ENCODE measurements around the gene ABHD15. TPM values are rescaled to one million over a fixed set of nuclear protein-coding genes. Genes with fewer than 3 reads are reported as not detected.

The ABHD15 gene
- total and polyA plus RNA-seq, 9 of the 15 experiments (the other 6 are each of a cell fraction or from before 2014, with no cell fraction given): 0.85 to 4.2 (median 2.1) TPM

DNA sequence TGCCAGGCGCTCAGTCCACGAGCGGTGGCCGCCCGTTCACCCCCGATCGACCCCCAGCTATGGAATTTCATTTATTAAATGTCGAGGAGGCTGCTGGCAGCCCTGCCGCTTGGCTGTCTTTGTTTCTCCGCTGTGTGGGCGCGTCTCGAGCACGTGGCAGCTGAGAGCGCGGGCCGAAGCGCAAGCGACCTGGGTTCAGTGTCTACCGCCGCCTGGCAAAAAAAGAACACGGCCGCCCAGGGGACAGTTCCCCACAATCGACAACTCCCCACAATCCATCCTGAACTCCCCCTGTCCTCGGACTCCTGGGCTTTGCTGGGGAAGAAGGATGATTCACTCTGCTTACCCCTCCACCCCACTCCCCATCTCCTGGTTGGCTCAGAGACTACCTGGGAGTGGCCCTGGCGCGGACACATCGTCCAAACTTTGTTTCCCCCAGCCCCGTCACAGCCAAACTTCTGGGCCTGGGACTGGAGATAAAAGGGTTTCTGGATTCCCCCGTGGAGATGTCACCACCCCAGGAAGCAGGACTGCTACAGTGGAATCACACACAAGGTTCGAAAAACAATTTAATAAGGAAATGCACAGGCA is 24.4 kb upstream of the ABHD15 start (continued):
- TF ChIP-seq ZNF316 (IDR thresholded peaks at IDR 0.05): no peak
- peak; percentile 29; the same call in 1 of the 2 replicates for TF ChIP-seq MTA1 (IDR thresholded peaks at IDR 0.05; ENCODE audit: borderline replicate concordance)
- no peak for TF ChIP-seq TSC22D4 (tag; IDR thresholded peaks at IDR 0.05)
- no peak for TF ChIP-seq TEAD2 (tag; IDR thresholded peaks at IDR 0.05)
- no peak for TF ChIP-seq RFX7 (CRISPR knock-in tag; IDR thresholded peaks at IDR 0.05)
- no peak for TF ChIP-seq RBM39 (optimal IDR thresholded peaks at IDR 0.05; ENCODE audit: low read depth, low read length)
- TF ChIP-seq ZC3H8 (IDR thresholded peaks at IDR 0.05): no peak
- TF ChIP-seq HDAC8 (tag; IDR thresholded peaks at IDR 0.05): no peak
- no peak for TF ChIP-seq KLF10 (CRISPR knock-in tag; IDR thresholded peaks at IDR 0.05)
- no peak for TF ChIP-seq ZC3H4 (CRISPR knock-in tag; IDR thresholded peaks at IDR 0.05; ENCODE audit: borderline replicate concordance)
- peak; percentile 75 for TF ChIP-seq MYC (IDR thresholded peaks at IDR 0.05; ENCODE audit: low read depth, low read length)
- TF ChIP-seq MYC (CRISPR knock-in tag; IDR thresholded peaks at IDR 0.05; ENCODE audit: borderline replicate concordance, low read depth): no peak
- no peak for TF ChIP-seq ZNF197 (CRISPR knock-in tag; IDR thresholded peaks at IDR 0.05; ENCODE audit: low read depth)
- TF ChIP-seq MGA (IDR thresholded peaks at IDR 0.05): peak; percentile 94
- TF ChIP-seq CGGBP1 (CRISPR knock-in tag; IDR thresholded peaks at IDR 0.05): no peak
- peak; percentile 72 for TF ChIP-seq BRD9 (IDR thresholded peaks at IDR 0.05; ENCODE audit: low read depth, partially characterized antibody)
- no peak for TF ChIP-seq HNRNPLL (IDR thresholded peaks at IDR 0.05; ENCODE audit: low read depth, low read length, poor library complexity, severe bottlenecking)
- TF ChIP-seq DNMT1 (IDR thresholded peaks at IDR 0.05): no peak
- TF ChIP-seq HNRNPUL1 (IDR thresholded peaks at IDR 0.05; ENCODE audit: low read length): no peak
